GM23338 (cell line): ENCODE results near the gene RAB22A. TPM values are rescaled to one million over a fixed set of nuclear protein-coding genes. Genes with fewer than 3 reads are reported as not detected.

ENCODE experiments used
- ATAC-seq: fragments of 200-7000 bp; cut with Tn5 transposase; 3 replicates; pipeline ENCODE4 v1.9.1; 2020
- DNase-seq: peaks from one replicate; pipeline ENCODE4 v3.0.0-alpha.2; 2015; ENCODE audit warnings: low spot score
- H2AFZ ChIP-seq: fragments of 200-600 bp; sonication (generic); 2 replicates; pipeline ENCODE4 v1.8.0; 2016; ENCODE audit warnings: antibody characterized with exemption, mild to moderate bottlenecking, moderate library complexity
- H3F3A ChIP-seq: fragments of 200-600 bp; sonication (generic); replicated peaks from 2 replicates; pipeline ENCODE4 v1.8.0; 2017; ENCODE audit warnings: antibody characterized with exemption, mixed run types, low read depth
- H3K27ac ChIP-seq: fragments of 200-600 bp; sonication (generic); 2 replicates; pipeline ENCODE4 v1.6.1; 2016; ENCODE audit warnings: low read depth
- H3K27me3 ChIP-seq: fragments of 200-600 bp; sonication (generic); 2 replicates; pipeline ENCODE4 v1.8.0; 2016; ENCODE audit warnings: mild to moderate bottlenecking, mixed run types, moderate library complexity; ENCODE audit not compliant: insufficient read depth
- H3K36me3 ChIP-seq: fragments of 200-600 bp; sonication (generic); 2 replicates; pipeline ENCODE4 v1.8.0; 2016; ENCODE audit warnings: mild to moderate bottlenecking; ENCODE audit not compliant: insufficient read depth
- H3K4me1 ChIP-seq: fragments of 200-600 bp; sonication (generic); 2 replicates; pipeline ENCODE4 v1.8.0; 2016; ENCODE audit warnings: mild to moderate bottlenecking, moderate library complexity; ENCODE audit not compliant: insufficient read depth
- H3K4me2 ChIP-seq: fragments of 200-600 bp; sonication (generic); 2 replicates; pipeline ENCODE4 v1.7.1; 2017; ENCODE audit warnings: mixed run types
- H3K4me3 ChIP-seq: fragments of 200-600 bp; sonication (generic); 2 replicates; pipeline ENCODE4 v1.6.1; 2016; ENCODE audit warnings: mixed run types
- H3K79me2 ChIP-seq: fragments of 200-600 bp; sonication (generic); replicated peaks from 2 replicates; pipeline ENCODE4 v1.8.0; 2017; ENCODE audit warnings: mild to moderate bottlenecking; ENCODE audit not compliant: insufficient read depth
- H3K9me2 ChIP-seq: fragments of 200-600 bp; sonication (generic); 2 replicates; pipeline ENCODE4 v1.8.0; 2017; ENCODE audit not compliant: insufficient read depth
- H4K20me1 ChIP-seq: fragments of 200-600 bp; sonication (generic); replicated peaks from 2 replicates; pipeline ENCODE4 v1.8.0; 2017; ENCODE audit warnings: mild to moderate bottlenecking; ENCODE audit not compliant: insufficient read depth
- H3K27ac Mint-ChIP-seq: 2 replicates; pipeline ENCODE4 v1.8.0; 2020; ENCODE audit warnings: inconsistent platforms, mild to moderate bottlenecking, moderate library complexity, mixed read lengths
- H3K27me3 Mint-ChIP-seq: 3 replicates; pipeline ENCODE4 v1.8.0; 2022; ENCODE audit warnings: low read depth, mild to moderate bottlenecking, moderate library complexity, mixed read lengths, inconsistent platforms; ENCODE audit not compliant: insufficient read depth, poor library complexity
- H3K36me3 Mint-ChIP-seq: 3 replicates; pipeline ENCODE4 v1.8.0; 2021; ENCODE audit warnings: low read depth, mild to moderate bottlenecking, inconsistent platforms, moderate library complexity, mixed read lengths
- H3K4me1 Mint-ChIP-seq: 3 replicates; pipeline ENCODE4 v1.8.0; 2020; ENCODE audit warnings: mild to moderate bottlenecking, inconsistent platforms, mixed read lengths
- H3K4me3 Mint-ChIP-seq: 3 replicates; pipeline ENCODE4 v1.8.0; 2021; ENCODE audit warnings: moderate library complexity, mild to moderate bottlenecking, inconsistent platforms, mixed read lengths
- H3K9me3 Mint-ChIP-seq: 3 replicates; pipeline ENCODE4 v1.8.0; 2020; ENCODE audit warnings: moderate library complexity, mild to moderate bottlenecking, inconsistent platforms, mixed read lengths
- CREB1 ChIP-seq: fragments of 250-450 bp; sonication (Bioruptor Pico); IDR thresholded peaks from 2 replicates; pipeline ENCODE4 v1.5.0; 2020; ENCODE audit warnings: low read depth, mild to moderate bottlenecking, moderate library complexity
- CTCF ChIP-seq, 2 experiments: fragments of 200-600 bp in 1 of 2; sonication (generic) in 1 of 2; conservative IDR thresholded peaks; 2 replicates each; pipeline versions ENCODE4 v1.5.1 to v1.6.1; 2016 to 2017; ENCODE audit warnings: antibody characterized with exemption in 2 of 2, low read depth in 2 of 2, mild to moderate bottlenecking in 2 of 2, moderate library complexity in 1 of 2
- ETS1 ChIP-seq: IDR thresholded peaks from 2 replicates; pipeline ENCODE4 v1.6.1; 2016; ENCODE audit warnings: antibody characterized with exemption
- EZH2 ChIP-seq: fragments of 200-600 bp; sonication (generic); IDR thresholded peaks from one replicate; pipeline ENCODE4 v1.8.0; 2017; ENCODE audit warnings: antibody characterized with exemption, mild to moderate bottlenecking, low read depth; ENCODE audit not compliant: unreplicated experiment
- EZH2phosphoT487 ChIP-seq: fragments of 200-600 bp; sonication (generic); IDR thresholded peaks from one replicate; pipeline ENCODE4 v1.8.1; 2018; ENCODE audit warnings: antibody characterized with exemption; ENCODE audit not compliant: unreplicated experiment
- JUNB ChIP-seq: IDR thresholded peaks from one replicate; pipeline ENCODE4 v1.6.1; 2016; ENCODE audit warnings: antibody characterized with exemption; ENCODE audit not compliant: unreplicated experiment
- NANOG ChIP-seq: IDR thresholded peaks from 2 replicates; pipeline ENCODE4 v1.6.1; 2016; ENCODE audit warnings: antibody characterized with exemption, borderline replicate concordance
- POLR2AphosphoS5 ChIP-seq: IDR thresholded peaks from 2 replicates; pipeline ENCODE4 v1.6.1; 2016; ENCODE audit warnings: antibody characterized with exemption, low read depth
- REST ChIP-seq: IDR thresholded peaks from one replicate; pipeline ENCODE4 v1.6.1; 2018; ENCODE audit warnings: antibody characterized with exemption; ENCODE audit not compliant: unreplicated experiment
- STAT1 ChIP-seq: IDR thresholded peaks from one replicate; pipeline ENCODE4 v1.6.1; 2016; ENCODE audit warnings: antibody characterized with exemption; ENCODE audit not compliant: unreplicated experiment
- ZNF114 ChIP-seq: fragments of 250-450 bp; sonication (Bioruptor Pico); IDR thresholded peaks from 2 replicates; pipeline ENCODE4 v1.5.0; 2020; ENCODE audit warnings: mild to moderate bottlenecking, moderate library complexity
- ZNF331 ChIP-seq: fragments of 250-450 bp; sonication (Bioruptor Pico); IDR thresholded peaks from 2 replicates; pipeline ENCODE4 v1.5.0; 2020; ENCODE audit warnings: low read depth, mild to moderate bottlenecking, moderate library complexity
- ZNF462 ChIP-seq: fragments of 250-450 bp; sonication (Bioruptor Pico); IDR thresholded peaks from 2 replicates; pipeline ENCODE4 v1.5.0; 2020; ENCODE audit warnings: mild to moderate bottlenecking, moderate library complexity
- polyA plus RNA-seq: library from polyadenylated mRNA; unstranded; fragments of >200 nt; fragmentation: Nextera tagmentation; extraction: Ambion mirVana; gene quantifications from 2 replicates; pipeline ENCODE4 v1.2.1, GENCODE V29; 2016
- total RNA-seq: library from RNA; depleted of rRNA; stranded (reverse); fragments of >200 nt; shearing (Covaris generic); gene quantifications from 2 replicates; pipeline ENCODE4 v1.2.3, GENCODE V29; 2014

The RAB22A gene
- total and polyA plus RNA-seq, 2 experiments from 2014 or later, result 3.3 to 6.8 TPM

- Histone ChIP-seq H3K79me2 (peaks cover 100% of the 10 kb centered on the region), H3K36me3 (no peaks in the 10 kb centered on the region)
These were observed 88.7 kb downstream of the RAB22A start for GRCh38 chr20:58398254-58398653.

More at GRCh38 chr20:58398254-58398653, 88.7 kb downstream of the RAB22A start:
- Histone ChIP-seq H4K20me1 (peaks cover 52% of the 10 kb centered on the region), H3K9me2 (no peaks in the 10 kb centered on the region), H3K27me3 (no peaks in the 10 kb centered on the region), H3K27ac (peak overlapping the region; percentile 41; the same call in 1 of the 2 replicates), H2AFZ (no peak overlapping the region), H3F3A (no peaks in the 10 kb centered on the region), H3K4me3 (no peak overlapping the region), H3K4me2 (no peak overlapping the region), H3K4me1 (peaks cover 56% of the 10 kb centered on the region)
- no peak overlapping the region for H3K4me3 Mint-ChIP-seq
- H3K4me1 Mint-ChIP-seq, result peaks cover 39% of the 10 kb centered on the region
- no peak for ATAC-seq
- peaks cover 2% of the 10 kb centered on the region for H3K27me3 Mint-ChIP-seq
- DNase-seq, result no peak
- no peaks in the 10 kb centered on the region for H3K9me3 Mint-ChIP-seq
- TF ChIP-seq ZNF331 (CRISPR knock-in tag) (no peak), EZH2phosphoT487 (no peak), ZNF114 (CRISPR knock-in tag) (no peak), ETS1 (no peak), STAT1 (no peak), JUNB (no peak), POLR2AphosphoS5 (no peak), CREB1 (CRISPR knock-in tag) (no peak), EZH2 (no peak), ZNF462 (CRISPR knock-in tag) (no peak), REST (no peak), NANOG (no peak), CTCF (conservative IDR thresholded peaks at IDR 0.05; ENCODE audit: low read depth in 2 of 2) (no peak)
- H3K27ac Mint-ChIP-seq, result peak overlapping the region; percentile 3
- no peaks in the 10 kb centered on the region for H3K36me3 Mint-ChIP-seq
